Uterus (tissue), 4 donors: ENCODE measurements around the gene ERC2. TPM values are rescaled to one million over a fixed set of nuclear protein-coding genes. Genes with fewer than 3 reads are reported as not detected.

ENCODE experiments used
- DNase-seq, 2 donors: peaks; one replicate each; pipeline ENCODE4 v3.0.0-alpha.2; 2019 to 2020
- H3K27ac ChIP-seq, 2 donors: fragments of 200-600 bp; sonication (generic); 1 replicate in 1 of 2; 2 replicates in 1 of 2; pipeline ENCODE4 v1.5.1; 2016 to 2018
- H3K27me3 ChIP-seq, 2 donors: fragments of 200-600 bp; sonication (generic); one replicate each; pipeline ENCODE4 v1.5.1; 2018 to 2019; ENCODE audit warnings: control low read depth in 1 of 2
- H3K36me3 ChIP-seq, 2 donors: fragments of 200-600 bp; sonication (generic); one replicate each; pipeline ENCODE4 v1.5.1; 2019; ENCODE audit warnings: control low read depth in 1 of 2
- H3K4me1 ChIP-seq, 2 donors: fragments of 200-600 bp; sonication (generic); one replicate each; pipeline ENCODE4 v1.5.1; 2018 to 2019; ENCODE audit warnings: control low read depth in 1 of 2
- H3K4me3 ChIP-seq, 2 donors: fragments of 200-600 bp; sonication (generic); 1 replicate in 1 of 2; 2 replicates in 1 of 2; pipeline ENCODE4 v1.5.1; 2018 to 2019; ENCODE audit warnings: mild to moderate bottlenecking in 1 of 2
- H3K9me3 ChIP-seq, 2 donors: fragments of 200-600 bp; sonication (generic); one replicate each; pipeline ENCODE4 v1.5.1; 2019; ENCODE audit warnings: control low read depth in 1 of 2
- CTCF ChIP-seq, 4 experiments: fragments of 200-600 bp in 2 of 4; fragments of 450-650 bp in 2 of 4; sonication (generic) in 2 of 4; IDR thresholded peaks; one replicate each; pipeline ENCODE4 v1.5.1; 2016 to 2019; ENCODE audit warnings: antibody characterized with exemption in 4 of 4, mild to moderate bottlenecking in 2 of 4, moderate library complexity in 1 of 4
- POLR2A ChIP-seq, 2 donors: fragments of 450-650 bp; IDR thresholded peaks; one replicate each; pipeline ENCODE4 v1.6.1; 2016; ENCODE audit warnings: antibody characterized with exemption in 2 of 2, mild to moderate bottlenecking in 1 of 2, moderate library complexity in 1 of 2
- intact Hi-C: fragments of 100-400 bp; cut with DNase I; formaldehyde crosslinking; loops from one replicate; pipeline ENCODE4 v1.15.1; 2023; ENCODE audit warnings: low total_unique reads
- total RNA-seq, 4 donors: library from RNA; depleted of rRNA in 3 of 4; stranded (reverse); fragments of >200 nt in 3 of 4; gene quantifications; one replicate each; pipeline versions ENCODE4 v1.1.0 to v1.2.4, GENCODE V29; 2014 to 2023
- donor health status: DM: yes; HTN: yes; CAD: no.

The ERC2 gene
- total RNA-seq, 4 donors from 2014 or later = 1.7 to 5.5 TPM; not detected in 2

GRCh38 chr3:55789516-55789915 lies 678.8 kb downstream of the ERC2 start:
- no peaks in the 10 kb centered on the region for H3K36me3 ChIP-seq
- H3K4me3 ChIP-seq = no peak overlapping the region
- DNase-seq = no peak
- H3K4me1 ChIP-seq = no peaks in the 10 kb centered on the region
- H3K27ac ChIP-seq = no peak overlapping the region
- TF ChIP-seq POLR2A (IDR thresholded peaks at IDR 0.05) = no peak
- TF ChIP-seq CTCF (IDR thresholded peaks at IDR 0.05) = no peak
- intact Hi-C loops = no loop called here
- no peaks in the 10 kb centered on the region for H3K9me3 ChIP-seq
- no peaks in the 10 kb centered on the region for H3K27me3 ChIP-seq

- DNase-seq = no peak
- no peak overlapping the region for H3K4me3 ChIP-seq
- H3K27me3 ChIP-seq = no peaks in the 10 kb centered on the region
- H3K4me1 ChIP-seq = no peaks in the 10 kb centered on the region
- no peaks in the 10 kb centered on the region for H3K36me3 ChIP-seq
- H3K27ac ChIP-seq = no peak overlapping the region
- TF ChIP-seq POLR2A (IDR thresholded peaks at IDR 0.05) (no peak), CTCF (IDR thresholded peaks at IDR 0.05) (no peak)
- intact Hi-C loops = no loop called here
- H3K9me3 ChIP-seq = no peaks in the 10 kb centered on the region
Observed at GRCh38 chr3:55782807-55783206, 685.5 kb downstream of the ERC2 start.

GRCh38 chr3:55782351-55782750 lies 685.9 kb downstream of the ERC2 start:
- DNase-seq = no peak
- intact Hi-C loops = no loop called here
- H3K27ac ChIP-seq = no peak overlapping the region
- H3K4me3 ChIP-seq = no peak overlapping the region
- TF ChIP-seq CTCF (IDR thresholded peaks at IDR 0.05) = no peak
- TF ChIP-seq POLR2A (IDR thresholded peaks at IDR 0.05) = no peak
- H3K36me3 ChIP-seq = no peaks in the 10 kb centered on the region
- H3K4me1 ChIP-seq = no peaks in the 10 kb centered on the region
- no peaks in the 10 kb centered on the region for H3K27me3 ChIP-seq
- H3K9me3 ChIP-seq = no peaks in the 10 kb centered on the region

GRCh38 chr3:55780913-55781312 lies 687.4 kb downstream of the ERC2 start:
- H3K36me3 ChIP-seq = no peaks in the 10 kb centered on the region
- intact Hi-C loops = no loop called here
- no peaks in the 10 kb centered on the region for H3K4me1 ChIP-seq
- H3K27ac ChIP-seq = no peak overlapping the region
- no peaks in the 10 kb centered on the region for H3K27me3 ChIP-seq
- H3K4me3 ChIP-seq = no peak overlapping the region
- TF ChIP-seq CTCF (IDR thresholded peaks at IDR 0.05) (no peak), POLR2A (IDR thresholded peaks at IDR 0.05) (no peak)
- H3K9me3 ChIP-seq = no peaks in the 10 kb centered on the region
- DNase-seq = no peak

GRCh38 chr3:55779543-55779942 lies 688.7 kb downstream of the ERC2 start:
- Histone ChIP-seq H3K27me3 (no peaks in the 10 kb centered on the region), H3K27ac (no peak overlapping the region), H3K4me3 (no peak overlapping the region), H3K36me3 (no peaks in the 10 kb centered on the region), H3K9me3 (no peaks in the 10 kb centered on the region), H3K4me1 (no peaks in the 10 kb centered on the region)
- no peak for DNase-seq
- intact Hi-C loops = no loop called here
- TF ChIP-seq CTCF (IDR thresholded peaks at IDR 0.05) = no peak
- no peak for TF ChIP-seq POLR2A (IDR thresholded peaks at IDR 0.05)
